HG03135 (cell line): Measurements from ENCODE around the gene CNTF.

ENCODE experiments used
- ATAC-seq: cut with Tn5 transposase; IDR thresholded peaks from one replicate; pipeline ENCODE4 v1.9.1; 2021; ENCODE audit warnings: mild to moderate bottlenecking, moderate library complexity; ENCODE audit not compliant: unreplicated experiment

The CNTF gene

DNA sequence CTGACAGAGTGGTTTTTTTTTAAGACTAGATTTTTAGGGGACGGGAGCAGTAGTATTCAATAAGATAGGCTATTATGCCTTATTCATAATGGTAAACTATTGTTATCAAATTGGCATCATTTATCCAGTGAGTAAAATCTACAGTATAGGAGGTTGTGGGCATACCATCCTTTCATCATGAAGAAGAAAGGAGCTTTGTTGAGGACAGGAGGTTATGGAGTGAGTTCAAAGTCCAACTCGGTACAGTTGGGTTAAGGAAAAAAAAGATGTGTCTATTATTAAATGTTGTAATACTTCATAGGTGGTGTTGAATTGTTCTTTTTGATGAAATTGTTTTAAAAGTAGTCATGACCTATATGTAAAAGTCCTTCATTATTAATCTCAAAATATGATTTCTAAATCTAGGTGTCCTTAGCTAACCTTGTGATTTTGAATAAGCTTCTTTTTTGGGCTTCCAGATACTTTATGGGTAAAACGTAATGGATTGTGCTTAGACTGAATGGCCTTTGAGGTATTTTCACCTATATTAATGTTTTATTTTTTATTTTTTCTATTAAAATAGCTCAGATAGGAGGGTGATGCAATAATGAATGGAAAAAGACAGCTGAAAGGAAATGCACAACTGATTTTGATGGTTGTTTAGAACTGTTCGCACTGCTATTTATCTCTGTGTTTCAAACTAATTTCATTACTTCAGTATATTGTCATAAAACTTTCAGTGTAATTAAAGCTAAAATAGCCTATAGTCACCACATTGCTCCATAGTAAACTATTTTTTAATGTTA lies 15.3 kb upstream of the CNTF start:
- ATAC-seq = no peak

- ATAC-seq = no peak
These were observed 14.1 kb upstream of the CNTF start for GRCh38 chr11:58608331-58608730.

DNA sequence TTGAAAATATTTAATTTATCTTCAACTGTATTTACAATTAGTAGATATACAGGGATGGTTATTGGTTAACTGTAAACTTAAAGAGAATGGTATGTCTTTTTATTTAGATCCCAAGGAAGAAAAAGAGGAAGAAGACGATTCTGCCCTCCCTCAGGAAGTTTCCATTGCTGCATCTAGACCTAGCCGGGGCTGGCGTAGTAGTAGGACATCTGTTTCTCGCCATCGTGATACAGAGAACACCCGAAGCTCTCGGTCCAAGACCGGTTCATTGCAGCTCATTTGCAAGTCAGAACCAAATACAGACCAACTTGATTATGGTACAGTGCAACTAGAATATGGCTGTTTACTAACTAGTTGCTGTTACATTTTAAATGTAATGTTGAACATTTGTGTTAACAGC lies 12.7 kb upstream of the CNTF start:
- no peak for ATAC-seq

DNA sequence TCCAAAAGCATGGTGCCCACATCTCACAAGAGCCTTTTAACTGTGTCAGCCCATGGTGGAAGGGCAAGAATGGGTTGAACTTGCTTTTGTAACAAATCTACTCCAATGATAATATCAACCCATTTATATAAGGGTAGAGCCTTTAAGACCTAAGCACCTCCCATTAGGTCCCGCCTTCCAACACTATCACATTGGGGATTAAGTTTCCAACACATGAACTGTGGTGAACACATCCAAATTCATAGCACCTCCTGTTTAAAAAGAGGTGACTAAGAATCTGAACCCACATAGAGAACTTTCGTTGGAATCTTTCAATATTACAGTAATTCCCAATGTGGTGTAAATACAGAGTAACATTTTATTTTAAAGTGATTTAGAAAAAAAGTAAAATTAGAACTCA lies 9.2 kb upstream of the CNTF start:
- ATAC-seq = no peak

DNA sequence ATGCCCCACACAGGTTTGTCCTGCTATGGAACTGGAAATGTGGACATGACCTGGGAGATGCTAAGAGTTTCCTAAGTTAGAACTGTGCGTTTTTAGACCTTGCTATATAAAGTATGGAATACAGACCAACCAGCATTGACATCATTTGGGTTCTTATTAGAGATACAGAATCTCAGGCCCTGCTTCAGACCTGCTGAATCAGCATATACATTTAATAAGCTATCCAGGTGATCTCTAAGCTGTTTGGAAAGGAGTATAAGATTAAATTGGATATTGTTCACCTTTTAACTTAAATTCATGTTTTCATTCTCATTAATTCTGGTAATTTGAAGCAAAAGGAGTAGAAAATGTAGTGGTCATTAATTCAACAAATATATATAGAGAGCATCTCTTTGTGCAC lies 6.9 kb upstream of the CNTF start:
- no peak for ATAC-seq

GRCh38 chr11:58616594-58616993 lies 5.9 kb upstream of the CNTF start:
- ATAC-seq = no peak

GRCh38 chr11:58617976-58618557 lies 4.4 kb upstream of the CNTF start:
- ATAC-seq = no peak

- no peak for ATAC-seq
These were observed 741 bp upstream of the CNTF start for GRCh38 chr11:58621586-58622262.

- ATAC-seq = no peak
These were observed 2.6 kb downstream of the CNTF start for GRCh38 chr11:58625086-58625485.

GRCh38 chr11:58625826-58626460 lies 3.5 kb downstream of the CNTF start:
- no peak for ATAC-seq

- ATAC-seq = no peak
These were observed 4.5 kb downstream of the CNTF start for GRCh38 chr11:58626934-58627483.

DNA sequence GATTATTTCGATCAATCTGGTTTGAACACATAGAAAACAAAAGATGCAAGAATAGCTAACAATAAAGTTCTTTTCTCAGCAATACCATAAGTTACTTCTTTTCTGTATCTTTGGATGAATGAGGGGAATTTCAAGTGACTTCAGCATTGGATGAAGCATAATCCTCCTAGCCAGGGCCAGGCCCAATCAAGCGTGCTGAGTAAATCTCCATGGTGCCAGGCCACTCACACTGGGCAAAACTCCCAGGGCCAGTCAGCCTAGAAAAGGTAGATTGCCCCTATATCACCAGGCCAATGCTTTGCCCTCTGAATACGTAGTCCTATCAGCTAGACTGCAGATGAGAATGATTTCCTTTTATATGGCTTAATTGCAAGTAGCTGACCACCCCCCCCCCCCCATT lies 6.0 kb downstream of the CNTF start:
- no peak for ATAC-seq

DNA sequence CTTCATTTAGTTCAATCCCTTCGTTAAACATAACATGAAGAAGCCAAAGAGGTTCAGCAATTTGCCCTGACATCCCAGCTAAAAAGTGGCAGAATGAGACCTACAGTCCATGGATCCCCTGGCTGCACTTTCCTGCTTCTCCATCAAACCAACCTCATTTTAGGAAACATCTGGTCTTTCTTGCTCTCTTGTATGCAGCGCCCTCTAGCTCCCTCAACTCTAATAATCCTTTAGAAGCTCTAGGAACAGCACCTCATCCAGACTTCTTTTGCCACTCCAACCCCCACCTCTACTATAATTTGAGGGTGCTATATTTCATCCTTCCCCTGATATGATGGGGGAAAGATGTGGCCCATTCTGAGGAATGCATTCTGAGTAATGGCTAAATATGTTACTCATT lies 7.4 kb downstream of the CNTF start:
- ATAC-seq = no peak

DNA sequence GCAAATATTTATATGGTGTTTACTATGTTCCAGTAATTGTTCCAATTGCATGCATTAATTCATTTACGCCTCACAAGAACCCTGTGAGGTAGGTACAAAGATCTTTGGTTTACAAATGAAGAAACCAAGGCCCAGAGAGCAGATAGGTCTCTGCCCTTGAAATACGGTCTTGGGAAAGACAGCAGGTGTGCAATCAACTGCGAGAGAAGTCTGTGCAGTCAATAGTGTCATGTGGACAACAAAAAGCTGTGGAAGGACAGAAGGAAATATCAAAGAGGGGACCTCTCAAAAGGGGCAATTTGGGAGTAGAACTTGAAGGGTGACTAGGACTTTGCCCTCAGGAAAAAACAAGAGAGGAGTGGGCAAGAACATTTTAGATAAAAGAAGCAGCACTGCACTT lies 8.9 kb downstream of the CNTF start:
- no peak for ATAC-seq

DNA sequence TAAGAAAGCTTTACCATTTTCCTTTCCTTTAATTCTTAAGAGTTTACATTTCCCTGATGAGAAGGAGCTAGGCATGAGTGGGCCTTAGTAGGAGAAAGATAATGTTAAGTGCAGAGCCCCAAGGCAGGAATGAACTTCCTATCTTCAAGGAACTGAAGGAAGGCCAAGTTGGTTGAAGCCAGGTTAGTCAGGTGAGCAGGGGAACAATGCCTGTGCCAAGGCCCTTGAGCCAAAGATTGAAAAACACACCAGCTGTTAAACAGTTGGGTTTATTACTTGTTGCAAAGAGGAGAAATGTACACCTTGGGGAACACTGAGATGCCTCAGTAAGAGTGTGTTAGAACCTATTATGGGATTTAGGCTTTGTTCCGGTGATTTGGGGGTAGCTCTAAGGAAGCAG lies 10.0 kb downstream of the CNTF start:
- no peak for ATAC-seq

DNA sequence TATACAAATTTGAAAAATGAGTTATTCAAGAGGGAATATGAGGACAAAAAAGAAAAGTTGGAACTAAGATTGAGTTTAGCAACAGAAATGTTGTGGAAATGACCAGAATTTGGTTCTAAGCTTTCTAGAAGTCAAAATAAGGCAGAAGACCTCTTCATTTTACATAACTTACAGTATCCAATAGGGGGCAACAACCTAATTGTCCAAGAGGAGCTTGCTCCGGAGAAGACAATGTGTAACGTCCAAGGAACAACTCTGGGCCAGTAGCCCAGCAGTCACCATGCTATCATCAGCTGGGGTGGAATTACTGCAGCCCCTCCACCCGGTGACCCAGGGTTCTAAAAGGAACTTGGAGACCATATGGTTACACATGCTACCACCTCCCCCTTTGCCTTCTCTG lies 14.1 kb downstream of the CNTF start:
- no peak for ATAC-seq

DNA sequence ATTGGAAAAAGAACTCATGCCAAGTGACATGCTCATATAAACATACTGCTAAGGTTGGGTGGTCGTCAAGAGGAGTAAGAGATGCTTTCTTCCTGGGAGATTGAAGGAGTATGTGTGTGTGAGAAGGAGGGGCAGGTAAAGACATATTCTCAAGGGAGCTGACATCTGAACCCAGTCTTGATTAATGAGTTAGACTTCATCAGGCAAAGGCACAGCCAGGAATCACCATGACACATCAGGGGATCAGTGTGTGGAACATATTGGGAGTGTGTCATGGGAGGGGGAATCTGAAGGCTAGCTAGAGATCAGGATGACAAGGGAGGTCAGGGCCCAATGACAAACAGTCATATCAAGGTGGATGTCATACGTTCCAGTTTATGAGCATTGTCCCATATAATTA lies 14.9 kb downstream of the CNTF start:
- no peak for ATAC-seq

DNA sequence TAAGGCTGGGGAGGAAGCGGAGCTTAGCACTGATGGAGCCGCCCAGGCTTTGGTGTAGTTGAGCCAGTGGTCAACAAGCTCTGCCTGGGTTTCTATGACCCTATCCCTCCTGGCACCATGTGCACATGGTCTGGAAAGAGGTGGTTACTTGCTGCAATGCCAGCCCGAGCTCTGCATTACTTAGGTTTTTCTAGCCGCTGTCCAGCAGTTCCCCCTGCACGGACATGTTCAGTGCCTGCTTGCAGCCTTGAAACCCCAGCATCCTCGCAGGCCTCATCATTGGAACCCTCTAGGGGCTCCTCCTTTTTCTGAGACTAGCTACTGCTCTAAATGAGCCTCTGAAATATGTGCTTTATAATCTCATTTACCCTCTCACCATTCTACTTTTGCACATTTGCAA lies 16.6 kb downstream of the CNTF start:
- no peak for ATAC-seq

DNA sequence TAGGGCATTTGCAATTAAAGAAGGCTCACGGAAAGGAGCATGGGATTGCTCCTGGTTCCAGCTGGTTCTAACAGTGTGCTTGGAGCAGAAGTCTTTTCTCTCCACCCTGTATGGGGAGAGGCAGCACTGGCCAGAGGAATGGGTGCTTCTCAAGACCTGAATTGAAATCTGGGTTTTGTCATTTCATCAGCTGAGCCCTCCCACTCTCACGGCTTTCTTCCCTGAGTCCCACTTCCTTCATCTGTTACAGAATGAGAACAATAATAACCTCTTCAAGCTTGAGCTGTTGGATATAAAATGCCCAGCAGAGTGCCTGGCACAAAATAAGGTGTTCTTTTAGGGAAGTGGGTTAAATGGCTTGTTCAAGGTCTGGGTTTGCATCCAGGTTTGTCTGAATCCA lies 17.2 kb downstream of the CNTF start:
- no peak for ATAC-seq

- ATAC-seq = no peak
These were observed 18.0 kb downstream of the CNTF start for GRCh38 chr11:58640386-58641023.

DNA sequence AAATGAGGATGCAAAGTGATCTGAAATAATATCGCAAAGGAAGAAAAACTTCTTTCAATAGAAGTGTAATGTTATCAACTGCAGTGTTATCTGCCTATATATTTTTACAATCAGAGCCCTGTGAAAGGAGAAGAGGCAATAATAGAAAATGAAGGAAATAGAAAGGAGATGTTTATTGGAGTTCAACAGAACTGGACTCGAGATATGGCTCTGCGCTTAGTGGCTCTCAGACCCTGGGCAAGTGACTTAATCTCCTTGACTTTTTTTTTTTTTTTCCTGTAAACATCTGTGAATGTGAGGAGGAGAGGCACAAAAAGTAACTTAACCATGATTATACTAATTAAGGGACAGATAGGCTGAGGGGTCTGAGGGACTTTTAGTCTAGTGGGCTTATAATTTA lies 18.9 kb downstream of the CNTF start:
- no peak for ATAC-seq
